Lower leg skin (tissue), 4 donors: ENCODE results near the gene ARSB. TPM values are rescaled to one million over a fixed set of nuclear protein-coding genes. Genes with fewer than 3 reads are reported as not detected.

Experiments used
- DNase-seq, 2 donors: peaks; one replicate each; pipeline ENCODE4 v3.0.0-alpha.2; 2019; ENCODE audit warnings: low spot score in 2 of 2
- H3K4me3 ChIP-seq: fragments of 200-600 bp; sonication (generic); 2 replicates; pipeline ENCODE4 v1.5.1; 2017; ENCODE audit warnings: mild to moderate bottlenecking, low read depth; ENCODE audit not compliant: poor library complexity, severe bottlenecking
- CTCF ChIP-seq, 3 donors: fragments of 450-650 bp; IDR thresholded peaks; one replicate each; pipeline ENCODE4 v1.5.1; 2016; ENCODE audit warnings: antibody characterized with exemption in 3 of 3, mild to moderate bottlenecking in 3 of 3, moderate library complexity in 2 of 3
- POLR2A ChIP-seq, 2 donors: fragments of 450-650 bp; IDR thresholded peaks; one replicate each; pipeline ENCODE4 v1.6.1; 2016 to 2017; ENCODE audit warnings: antibody characterized with exemption in 2 of 2, mild to moderate bottlenecking in 1 of 2, moderate library complexity in 1 of 2
- WGBS, 2 donors: methylation state at CpG; one replicate each; pipeline ENCODE4 v1.1.5; 2018; 5-methylcytosine and 5-hydroxymethylcytosine counted together
- intact Hi-C: fragments of 100-400 bp; cut with DNase I; formaldehyde crosslinking; loops from one replicate; pipeline ENCODE4 v1.15.0; 2023; ENCODE audit warnings: low total_unique reads
- total RNA-seq, 4 donors: library from RNA; depleted of rRNA; stranded (reverse); fragments of >200 nt; gene quantifications; one replicate each; pipeline ENCODE4 v1.1.0, GENCODE V29; 2016

The ARSB gene
- total RNA-seq, 4 donors from 2014 or later = 2.0 to 5.5 (median 2.4) TPM

- TF ChIP-seq CTCF (IDR thresholded peaks at IDR 0.05) (no peak), POLR2A (IDR thresholded peaks at IDR 0.05) (no peak)
- H3K4me3 ChIP-seq = no peak overlapping the region
- WGBS, 2 donors = 60 to 72% methylated on average over 7 of the region's 7 CpGs
- no peak for DNase-seq
- intact Hi-C loops = no loop called here
These were observed 227.6 kb downstream of the ARSB start for GRCh38 chr5:78757269-78758053.

GRCh38 chr5:78756858-78757257 is 228.3 kb downstream of the ARSB start:
- no peak overlapping the region for H3K4me3 ChIP-seq
- 50 to 59% methylated on average over 3 of the region's 3 CpGs for whole genome bisulfite sequencing, 2 donors
- intact Hi-C loops = no loop called here
- peak in 1 of 2 donors; percentile 26 for DNase-seq
- no peak for TF ChIP-seq CTCF (IDR thresholded peaks at IDR 0.05)
- TF ChIP-seq POLR2A (IDR thresholded peaks at IDR 0.05) = no peak

DNA sequence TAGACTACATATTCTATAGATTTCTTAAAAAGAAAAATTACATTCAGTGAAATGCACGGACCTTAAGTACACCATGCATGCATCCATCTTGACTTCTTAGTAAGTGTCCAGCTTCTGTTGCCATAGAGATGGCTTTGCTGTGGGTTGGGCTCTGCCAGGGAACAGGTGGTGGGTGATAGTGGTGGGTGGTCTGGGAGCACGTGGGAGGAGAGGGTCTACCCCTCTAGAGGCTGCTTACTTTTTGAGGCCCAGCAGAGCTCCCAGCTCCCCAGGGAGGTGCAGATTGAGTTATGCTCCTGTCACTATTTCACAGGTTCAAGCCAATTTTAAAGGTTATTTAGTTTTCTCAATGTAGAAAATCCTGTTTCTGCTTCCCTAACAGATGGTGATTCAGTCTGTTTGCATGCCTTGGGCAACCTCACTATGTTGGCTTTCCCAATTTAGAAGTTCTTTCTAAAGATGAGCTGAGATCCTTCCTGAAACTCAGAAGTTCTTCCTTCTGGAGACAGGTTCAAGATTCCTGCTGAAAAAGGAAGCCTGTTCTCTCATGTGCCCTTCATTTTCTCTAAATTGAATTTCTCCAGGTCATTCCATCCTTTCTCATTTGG is 229.2 kb downstream of the ARSB start:
- TF ChIP-seq CTCF (IDR thresholded peaks at IDR 0.05) = no peak
- no peak for TF ChIP-seq POLR2A (IDR thresholded peaks at IDR 0.05)
- WGBS, 2 donors = 63 to 68% methylated on average over 2 of the region's 2 CpGs
- no peak for DNase-seq
- no peak overlapping the region for H3K4me3 ChIP-seq
- intact Hi-C loops = no loop called here

- DNase-seq = no peak
- WGBS, 2 donors = 45 to 64% methylated on average over 2 of the region's 2 CpGs
- TF ChIP-seq POLR2A (IDR thresholded peaks at IDR 0.05) = no peak
- intact Hi-C loops = no loop called here
- H3K4me3 ChIP-seq = no peak overlapping the region
These were observed 230.5 kb downstream of the ARSB start for GRCh38 chr5:78754655-78755054.

GRCh38 chr5:78753093-78753531 is 232.0 kb downstream of the ARSB start:
- H3K4me3 ChIP-seq = no peak overlapping the region
- no peak for DNase-seq
- 70 to 71% methylated on average over 4 of the region's 4 CpGs for WGBS, 2 donors
- intact Hi-C loops = no loop called here
- no peak for TF ChIP-seq CTCF (IDR thresholded peaks at IDR 0.05)

GRCh38 chr5:78751872-78752271 is 233.2 kb downstream of the ARSB start:
- WGBS, 2 donors = 74 to 83% methylated on average over 1 of the region's 1 CpG
- intact Hi-C loops = no loop called here
- no peak overlapping the region for H3K4me3 ChIP-seq
- DNase-seq = no peak
- TF ChIP-seq CTCF (IDR thresholded peaks at IDR 0.05) (no peak), POLR2A (IDR thresholded peaks at IDR 0.05) (no peak)
